HEK293 (cell line): ENCODE data around the gene SHCBP1.

ENCODE experiments used
- CTCF ChIA-PET: fragments of 350-600 bp; formaldehyde crosslinking; extraction: SDS; loops from one replicate; lab custom pipeline; 2021; ENCODE audit warnings: antibody characterized with exemption; lab: Yijun Ruan, JAX
- POLR2A ChIA-PET: fragments of 300-600 bp; formaldehyde crosslinking; extraction: SDS; loops from one replicate; lab custom pipeline; 2020; ENCODE audit warnings: antibody characterized with exemption, inconsistent platforms; lab: Yijun Ruan, JAX
- H3K27ac ChIP-seq: fragments of 200-500 bp; sonication (Bioruptor generic); 2 replicates; pipeline ENCODE4 v1.5.1; 2014; ENCODE audit warnings: low read depth, low read length, control low read depth, inconsistent platforms; ENCODE audit errors: extremely low read depth
- H3K36me3 ChIP-seq, 2 experiments: fragments of 200-500 bp in 1 of 2; sonication (Bioruptor generic) in 1 of 2; 1 replicate in 1 of 2; 2 replicates in 1 of 2; pipeline ENCODE4 v1.5.1; 2014 to 2017; ENCODE audit warnings: inconsistent platforms in 2 of 2, low read length in 2 of 2; ENCODE audit not compliant: control insufficient read depth in 2 of 2, insufficient read depth in 1 of 2
- H3K4me1 ChIP-seq: fragments of 200-500 bp; sonication (Bioruptor generic); 2 replicates; pipeline ENCODE4 v1.5.1; 2014; ENCODE audit warnings: mild to moderate bottlenecking, low read length, inconsistent platforms; ENCODE audit not compliant: control insufficient read depth, insufficient read depth
- H3K4me3 ChIP-seq: 2 replicates; pipeline ENCODE4 v1.5.1; 2011; ENCODE audit warnings: low read depth, mild to moderate bottlenecking, control low read depth, low read length, moderate library complexity
- H3K9me3 ChIP-seq: fragments of 200-500 bp; sonication (Bioruptor generic); 2 replicates; pipeline ENCODE4 v1.5.1; 2014; ENCODE audit warnings: low read depth, low read length, inconsistent platforms; ENCODE audit not compliant: control insufficient read depth, insufficient read depth
- GLI4 ChIP-seq: fragments of 450-650 bp; formaldehyde crosslinking; IDR thresholded peaks from 2 replicates; pipeline ENCODE4 v1.5.1; 2016; ENCODE audit warnings: missing biosample characterization, missing genetic modification characterization
- HIC1 ChIP-seq: fragments of 450-650 bp; formaldehyde crosslinking; IDR thresholded peaks from 2 replicates; pipeline ENCODE4 v1.5.1; 2016; ENCODE audit warnings: missing biosample characterization, missing genetic modification characterization
- HOXD13 ChIP-seq: sonication (generic); formaldehyde crosslinking; IDR thresholded peaks from 2 replicates; pipeline ENCODE4 v1.8.0; 2022; ENCODE audit warnings: missing genetic modification reagents, borderline replicate concordance
- INSM2 ChIP-seq: fragments of 450-650 bp; formaldehyde crosslinking; IDR thresholded peaks from 2 replicates; pipeline ENCODE4 v1.5.1; 2016; ENCODE audit warnings: missing biosample characterization, missing genetic modification characterization
- PRDM4 ChIP-seq: fragments of 450-650 bp; formaldehyde crosslinking; IDR thresholded peaks from 2 replicates; pipeline ENCODE4 v1.5.1; 2017; ENCODE audit warnings: missing biosample characterization, missing genetic modification characterization
- RBAK ChIP-seq: fragments of 450-650 bp; formaldehyde crosslinking; IDR thresholded peaks from 2 replicates; pipeline ENCODE4 v1.5.1; 2016; ENCODE audit warnings: missing biosample characterization, missing genetic modification characterization
- REST ChIP-seq: fragments of 450-650 bp; formaldehyde crosslinking; IDR thresholded peaks from 2 replicates; pipeline ENCODE4 v1.5.1; 2016; ENCODE audit warnings: missing biosample characterization, missing genetic modification characterization
- SP7 ChIP-seq: fragments of 450-650 bp; formaldehyde crosslinking; IDR thresholded peaks from 2 replicates; pipeline ENCODE4 v1.5.1; 2016; ENCODE audit warnings: missing biosample characterization, missing genetic modification characterization
- WT1 ChIP-seq: fragments of 450-650 bp; formaldehyde crosslinking; IDR thresholded peaks from 2 replicates; pipeline ENCODE4 v1.5.1; 2016; ENCODE audit warnings: missing biosample characterization, missing genetic modification characterization
- YY1 ChIP-seq: fragments of 450-650 bp; formaldehyde crosslinking; IDR thresholded peaks from 2 replicates; pipeline ENCODE4 v1.5.1; 2018; ENCODE audit warnings: missing biosample characterization, missing genetic modification characterization
- YY2 ChIP-seq: fragments of 450-650 bp; formaldehyde crosslinking; IDR thresholded peaks from 2 replicates; pipeline ENCODE4 v1.5.1; 2016; ENCODE audit warnings: missing biosample characterization, missing genetic modification characterization
- ZBTB21 ChIP-seq: fragments of 450-650 bp; formaldehyde crosslinking; IDR thresholded peaks from 2 replicates; pipeline ENCODE4 v1.5.1; 2017; ENCODE audit warnings: missing biosample characterization, missing genetic modification characterization
- ZNF138 ChIP-seq: fragments of 450-650 bp; formaldehyde crosslinking; IDR thresholded peaks from 2 replicates; pipeline ENCODE4 v1.5.1; 2016; ENCODE audit warnings: missing biosample characterization, missing genetic modification characterization, borderline replicate concordance
- ZNF146 ChIP-seq: fragments of 450-650 bp; formaldehyde crosslinking; IDR thresholded peaks from 2 replicates; pipeline ENCODE4 v1.5.1; 2016; ENCODE audit warnings: missing biosample characterization, missing genetic modification characterization
- ZNF155 ChIP-seq: fragments of 450-650 bp; formaldehyde crosslinking; IDR thresholded peaks from 2 replicates; pipeline ENCODE4 v1.5.1; 2016; ENCODE audit warnings: missing biosample characterization, missing genetic modification characterization
- ZNF174 ChIP-seq: fragments of 450-650 bp; formaldehyde crosslinking; IDR thresholded peaks from 2 replicates; pipeline ENCODE4 v1.5.0; 2017; ENCODE audit warnings: missing biosample characterization, mild to moderate bottlenecking, missing genetic modification characterization
- ZNF221 ChIP-seq: fragments of 450-650 bp; formaldehyde crosslinking; IDR thresholded peaks from 2 replicates; pipeline ENCODE4 v1.5.1; 2017; ENCODE audit warnings: missing biosample characterization, missing genetic modification characterization, borderline replicate concordance
- ZNF292 ChIP-seq: fragments of 450-650 bp; formaldehyde crosslinking; IDR thresholded peaks from 2 replicates; pipeline ENCODE4 v1.5.1; 2016; ENCODE audit warnings: low read depth, missing biosample characterization, missing genetic modification characterization, borderline replicate concordance
- ZNF404 ChIP-seq: fragments of 450-650 bp; formaldehyde crosslinking; IDR thresholded peaks from 2 replicates; pipeline ENCODE4 v1.5.1; 2017; ENCODE audit warnings: missing biosample characterization, missing genetic modification characterization
- ZNF501 ChIP-seq: fragments of 450-650 bp; formaldehyde crosslinking; IDR thresholded peaks from 2 replicates; pipeline ENCODE4 v1.5.1; 2016; ENCODE audit warnings: missing biosample characterization, missing genetic modification characterization
- ZNF624 ChIP-seq: fragments of 450-650 bp; formaldehyde crosslinking; IDR thresholded peaks from 2 replicates; pipeline ENCODE4 v1.5.1; 2017; ENCODE audit warnings: missing biosample characterization, missing genetic modification characterization
- ZSCAN23 ChIP-seq: fragments of 450-650 bp; formaldehyde crosslinking; IDR thresholded peaks from 2 replicates; pipeline ENCODE4 v1.5.1; 2016; ENCODE audit warnings: missing biosample characterization, missing genetic modification characterization

Gene SHCBP1

GRCh38 chr16:46651305-46651704 is 30.1 kb upstream of the SHCBP1 start (continued):
- TF ChIP-seq ZNF624 (tag by site-specific recombination) (no peak), REST (tag by site-specific recombination) (no peak), INSM2 (tag by site-specific recombination) (no peak), ZBTB21 (tag by site-specific recombination) (no peak), ZNF221 (tag by site-specific recombination) (no peak), WT1 (tag by site-specific recombination) (no peak), ZNF146 (tag by site-specific recombination) (no peak), YY1 (no peak), PRDM4 (tag by site-specific recombination) (no peak), HIC1 (tag by site-specific recombination) (no peak)

- Histone ChIP-seq H3K4me1 (no peaks in the 10 kb centered on the region), H3K4me3 (no peak overlapping the region), H3K9me3 (no peaks in the 10 kb centered on the region), H3K36me3 (no peaks in the 10 kb centered on the region), H3K27ac (no peak overlapping the region)
- POLR2A ChIA-PET: no interaction called here
- CTCF ChIA-PET: no interaction called here
- TF ChIP-seq YY2 (tag by site-specific recombination) (no peak), ZNF404 (tag by site-specific recombination) (no peak), GLI4 (tag by site-specific recombination) (no peak), RBAK (tag by site-specific recombination) (no peak), ZNF174 (tag by site-specific recombination) (no peak), SP7 (no peak), ZNF292 (no peak), ZNF501 (tag by site-specific recombination) (no peak), ZNF155 (tag by site-specific recombination) (no peak), ZNF138 (tag by site-specific recombination) (no peak), HOXD13 (CRISPR knock-in tag) (no peak), ZSCAN23 (no peak)
Measured at GRCh38 chr16:46650254-46650623, 29.1 kb upstream of the SHCBP1 start.
